Fibroblast of upper back skin (primary cell): ENCODE data around the gene NRK.
"Not testable (repeated sequence)": the region's sequence is repeated elsewhere in the genome, so short reads cannot be mapped to it uniquely, and the experiment has no call there.

ENCODE experiments used
- DNase-seq: peaks from one replicate; pipeline ENCODE4 v3.0.0-alpha.2; 2013

Gene NRK

GRCh38 chrX:105822138-105823091, at the start of gene NRK:
Gene NRK (plus strand): TSS chrX:105822539. CDS start chrX:105822846, 307 bp downstream.
- no peak for DNase-seq

- no peak for DNase-seq
Observed at GRCh38 chrX:105773801-105774200, 48.5 kb upstream of the NRK start.

GRCh38 chrX:105775679-105776078, 46.7 kb upstream of the NRK start:
- no peak for DNase-seq

GRCh38 chrX:105781804-105782203, 40.5 kb upstream of the NRK start:
- DNase-seq: no peak

- not testable (repeated sequence) for DNase-seq
Observed at GRCh38 chrX:105796877-105797276, 25.5 kb upstream of the NRK start.

- no peak for DNase-seq
Observed at GRCh38 chrX:105803891-105804290, 18.4 kb upstream of the NRK start.

GRCh38 chrX:105805655-105806054, 16.7 kb upstream of the NRK start:
- DNase-seq: not testable (repeated sequence)

- DNase-seq: no peak
Observed at GRCh38 chrX:105816517-105816916, 5.8 kb upstream of the NRK start.

- no peak for DNase-seq
Observed at GRCh38 chrX:105820247-105820646, 2.1 kb upstream of the NRK start.

GRCh38 chrX:105821471-105822121, 743 bp upstream of the NRK start:
- DNase-seq: peak; percentile 80

- no peak for DNase-seq
Observed at GRCh38 chrX:105823092-105823455, 735 bp downstream of the NRK start.

- DNase-seq: no peak
Observed at GRCh38 chrX:105829011-105829410, 6.7 kb downstream of the NRK start.

GRCh38 chrX:105837232-105837631, 14.9 kb downstream of the NRK start:
- peak; percentile 92 for DNase-seq

- no peak for DNase-seq
Observed at GRCh38 chrX:105845631-105846030, 23.3 kb downstream of the NRK start.

GRCh38 chrX:105850100-105850499, 27.8 kb downstream of the NRK start:
- DNase-seq: not testable (repeated sequence)

GRCh38 chrX:105865709-105866108, 43.4 kb downstream of the NRK start:
- DNase-seq: no peak

GRCh38 chrX:105869701-105870100, 47.4 kb downstream of the NRK start:
- DNase-seq: peak; percentile 41

- no peak for DNase-seq
Observed at GRCh38 chrX:105870445-105870844, 48.1 kb downstream of the NRK start.

- no peak for DNase-seq
Observed at GRCh38 chrX:105872941-105873340, 50.6 kb downstream of the NRK start.

GRCh38 chrX:105874790-105875189, 52.5 kb downstream of the NRK start:
- DNase-seq: no peak

GRCh38 chrX:105876658-105877057, 54.3 kb downstream of the NRK start:
- no peak for DNase-seq

GRCh38 chrX:105880491-105880890, 58.2 kb downstream of the NRK start:
- DNase-seq: no peak

GRCh38 chrX:105882581-105883275, 60.4 kb downstream of the NRK start:
- DNase-seq: peak; percentile 53

GRCh38 chrX:105894721-105895120, 72.4 kb downstream of the NRK start:
- no peak for DNase-seq
